ENCODE measurements around the gene FASN.

DNA sequence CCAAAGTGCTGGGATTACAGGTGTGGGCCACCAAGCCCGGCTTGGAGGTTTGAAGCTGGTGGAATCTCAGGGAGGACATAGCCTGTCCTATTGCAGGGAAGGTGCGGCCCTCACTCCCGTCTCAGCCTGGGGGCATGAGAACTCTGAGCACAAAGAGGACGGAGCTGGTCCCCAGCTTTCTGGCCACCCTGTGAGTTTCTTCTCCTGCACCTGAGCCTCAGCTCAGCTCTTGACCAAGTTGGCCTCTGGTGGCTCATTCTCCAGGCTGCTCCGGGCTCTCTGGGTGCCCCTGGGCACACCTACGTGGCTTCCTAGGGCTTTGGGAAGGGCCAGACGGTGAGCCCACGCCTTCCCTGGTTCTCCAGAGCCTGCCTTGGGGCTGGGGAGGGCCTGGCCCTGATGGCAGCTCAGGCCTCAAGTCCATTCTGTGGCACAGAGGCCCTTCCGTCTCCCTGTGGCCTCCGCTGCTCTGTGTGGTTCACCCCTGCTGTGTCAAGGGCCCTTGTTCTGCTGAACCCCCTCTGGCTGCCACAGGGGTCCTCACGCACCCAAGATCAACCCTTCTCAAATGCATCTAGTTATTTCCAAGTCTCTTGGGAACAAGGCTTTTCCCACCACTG, 6.9 kb upstream of the FASN start:
- TF ChIP-seq, protein P1, sequence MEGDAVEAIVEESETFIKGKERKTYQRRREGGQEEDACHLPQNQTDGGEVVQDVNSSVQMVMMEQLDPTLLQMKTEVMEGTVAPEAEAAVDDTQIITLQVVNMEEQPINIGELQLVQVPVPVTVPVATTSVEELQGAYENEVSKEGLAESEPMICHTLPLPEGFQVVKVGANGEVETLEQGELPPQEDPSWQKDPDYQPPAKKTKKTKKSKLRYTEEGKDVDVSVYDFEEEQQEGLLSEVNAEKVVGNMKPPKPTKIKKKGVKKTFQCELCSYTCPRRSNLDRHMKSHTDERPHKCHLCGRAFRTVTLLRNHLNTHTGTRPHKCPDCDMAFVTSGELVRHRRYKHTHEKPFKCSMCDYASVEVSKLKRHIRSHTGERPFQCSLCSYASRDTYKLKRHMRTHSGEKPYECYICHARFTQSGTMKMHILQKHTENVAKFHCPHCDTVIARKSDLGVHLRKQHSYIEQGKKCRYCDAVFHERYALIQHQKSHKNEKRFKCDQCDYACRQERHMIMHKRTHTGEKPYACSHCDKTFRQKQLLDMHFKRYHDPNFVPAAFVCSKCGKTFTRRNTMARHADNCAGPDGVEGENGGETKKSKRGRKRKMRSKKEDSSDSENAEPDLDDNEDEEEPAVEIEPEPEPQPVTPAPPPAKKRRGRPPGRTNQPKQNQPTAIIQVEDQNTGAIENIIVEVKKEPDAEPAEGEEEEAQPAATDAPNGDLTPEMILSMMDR (conservative IDR thresholded peaks at IDR 0.05 in 1 of 2, IDR thresholded peaks at IDR 0.05 in 1 of 2; ENCODE audit: low read depth in 1 of 2, low read length in 2 of 2), result no peak
- no peak for TF ChIP-seq EZH2 (IDR thresholded peaks at IDR 0.05; ENCODE audit: low read length, missing control alignments)
